ENCODE results near the gene CACNA1D.

CACNA1D gene

GRCh38 chr3:53858096-53858741 is 363.8 kb downstream of the CACNA1D start:
- Histone ChIP-seq H3K9me3 (ENCODE audit: control insufficient read depth in 2 of 2, low read length in 2 of 2) (no peaks in the 10 kb centered on the region), H3K4me1 (ENCODE audit: control insufficient read depth in 2 of 2, insufficient read depth in 2 of 2, low read length in 2 of 2) (no peaks in the 10 kb centered on the region), H3K27ac (ENCODE audit: low read depth in 2 of 2, low read length in 2 of 2) (no peak overlapping the region), H3K4me3 (ENCODE audit: low read length in 2 of 2) (no peak overlapping the region), H3K27me3 (ENCODE audit: control insufficient read depth in 2 of 2, insufficient read depth in 2 of 2, low read length in 2 of 2) (no peaks in the 10 kb centered on the region), H3K36me3 (ENCODE audit: control insufficient read depth in 2 of 2, insufficient read depth in 2 of 2, low read length in 2 of 2) (peaks cover 13 to 24% of the 10 kb centered on the region in 2 donors), H3K9ac (ENCODE audit: low read depth in 1 of 2, low read length in 2 of 2) (no peak overlapping the region)

DNA sequence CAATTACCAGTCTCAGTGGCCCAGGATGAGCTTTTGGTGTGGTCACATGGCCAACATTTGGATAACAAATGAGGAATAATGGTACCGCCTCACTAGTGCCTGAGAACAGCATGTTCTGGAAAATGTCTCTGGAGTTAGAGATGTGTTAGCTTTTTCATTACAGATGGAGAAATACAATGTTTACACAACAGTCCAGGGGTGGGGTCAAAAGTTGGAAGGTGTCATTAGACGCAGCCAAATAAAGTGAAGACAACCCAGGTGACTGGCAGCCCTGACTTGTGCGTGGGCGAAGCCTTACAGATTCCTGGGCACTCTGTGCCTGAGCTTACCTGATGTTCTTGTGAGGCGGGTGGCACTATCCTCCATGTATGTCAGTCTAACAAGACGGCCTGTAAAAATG is 364.8 kb downstream of the CACNA1D start:
- H3K4me1 ChIP-seq (ENCODE audit: control insufficient read depth in 2 of 2, insufficient read depth in 2 of 2, low read length in 2 of 2) = no peaks in the 10 kb centered on the region
- H3K27me3 ChIP-seq (ENCODE audit: control insufficient read depth in 2 of 2, insufficient read depth in 2 of 2, low read length in 2 of 2) = no peaks in the 10 kb centered on the region
- H3K4me3 ChIP-seq (ENCODE audit: low read length in 2 of 2) = no peak overlapping the region
- H3K9me3 ChIP-seq (ENCODE audit: control insufficient read depth in 2 of 2, low read length in 2 of 2) = no peaks in the 10 kb centered on the region
- H3K36me3 ChIP-seq (ENCODE audit: control insufficient read depth in 2 of 2, insufficient read depth in 2 of 2, low read length in 2 of 2) = peaks cover 19 to 24% of the 10 kb centered on the region in 2 donors
- no peak overlapping the region for H3K27ac ChIP-seq (ENCODE audit: low read depth in 2 of 2, low read length in 2 of 2)
- H3K9ac ChIP-seq (ENCODE audit: low read depth in 1 of 2, low read length in 2 of 2) = no peak overlapping the region

GRCh38 chr3:53860196-53860595 is 365.8 kb downstream of the CACNA1D start:
- Histone ChIP-seq H3K27me3 (ENCODE audit: control insufficient read depth in 2 of 2, insufficient read depth in 2 of 2, low read length in 2 of 2) (no peaks in the 10 kb centered on the region), H3K27ac (ENCODE audit: low read depth in 2 of 2, low read length in 2 of 2) (no peak overlapping the region), H3K36me3 (ENCODE audit: control insufficient read depth in 2 of 2, insufficient read depth in 2 of 2, low read length in 2 of 2) (peaks cover 25 to 33% of the 10 kb centered on the region in 2 donors), H3K4me3 (ENCODE audit: low read length in 2 of 2) (no peak overlapping the region), H3K9ac (ENCODE audit: low read depth in 1 of 2, low read length in 2 of 2) (no peak overlapping the region), H3K9me3 (ENCODE audit: control insufficient read depth in 2 of 2, low read length in 2 of 2) (no peaks in the 10 kb centered on the region), H3K4me1 (ENCODE audit: control insufficient read depth in 2 of 2, insufficient read depth in 2 of 2, low read length in 2 of 2) (no peaks in the 10 kb centered on the region)

GRCh38 chr3:53862241-53862640 is 367.8 kb downstream of the CACNA1D start:
- no peak overlapping the region for H3K9ac ChIP-seq (ENCODE audit: low read depth in 1 of 2, low read length in 2 of 2)
- H3K4me3 ChIP-seq (ENCODE audit: low read length in 2 of 2) = no peak overlapping the region
- peaks cover 30 to 47% of the 10 kb centered on the region in 2 donors for H3K36me3 ChIP-seq (ENCODE audit: control insufficient read depth in 2 of 2, insufficient read depth in 2 of 2, low read length in 2 of 2)
- H3K27me3 ChIP-seq (ENCODE audit: control insufficient read depth in 2 of 2, insufficient read depth in 2 of 2, low read length in 2 of 2) = no peaks in the 10 kb centered on the region
- no peaks in the 10 kb centered on the region for H3K4me1 ChIP-seq (ENCODE audit: control insufficient read depth in 2 of 2, insufficient read depth in 2 of 2, low read length in 2 of 2)
- no peak overlapping the region for H3K27ac ChIP-seq (ENCODE audit: low read depth in 2 of 2, low read length in 2 of 2)
- H3K9me3 ChIP-seq (ENCODE audit: control insufficient read depth in 2 of 2, low read length in 2 of 2) = no peaks in the 10 kb centered on the region

- Histone ChIP-seq H3K27me3 (ENCODE audit: control insufficient read depth in 2 of 2, insufficient read depth in 2 of 2, low read length in 2 of 2) (no peaks in the 10 kb centered on the region), H3K9ac (ENCODE audit: low read depth in 1 of 2, low read length in 2 of 2) (no peak overlapping the region), H3K9me3 (ENCODE audit: control insufficient read depth in 2 of 2, low read length in 2 of 2) (no peaks in the 10 kb centered on the region), H3K27ac (ENCODE audit: low read depth in 2 of 2, low read length in 2 of 2) (no peak overlapping the region), H3K36me3 (ENCODE audit: control insufficient read depth in 2 of 2, insufficient read depth in 2 of 2, low read length in 2 of 2) (peaks cover 38 to 54% of the 10 kb centered on the region in 2 donors), H3K4me3 (ENCODE audit: low read length in 2 of 2) (no peak overlapping the region), H3K4me1 (ENCODE audit: control insufficient read depth in 2 of 2, insufficient read depth in 2 of 2, low read length in 2 of 2) (no peaks in the 10 kb centered on the region)
Observed at GRCh38 chr3:53863145-53863544, 368.7 kb downstream of the CACNA1D start.
